CD8-positive, alpha-beta memory T cell (primary cell): Measurements from ENCODE around the gene SEPTIN1. TPM values are rescaled to one million over a fixed set of nuclear protein-coding genes. Genes with fewer than 3 reads are reported as not detected.

Experiments used
- CTCF ChIA-PET: fragments of 350-600 bp; sonication (Branson Sonifier 250); formaldehyde crosslinking; loops from one replicate; lab custom pipeline; 2021; ENCODE audit warnings: antibody characterized with exemption; lab: Charles Lee
- POLR2A ChIA-PET: fragments of 350-600 bp; sonication (Branson Sonifier 250); formaldehyde crosslinking; loops from one replicate; lab custom pipeline; 2021; ENCODE audit warnings: antibody characterized with exemption; lab: Charles Lee
- DNase-seq, 5 donors: peaks; one replicate each; pipeline versions ENCODE4 v3.0.0 to v3.0.0-alpha.2; 2020 to 2022; ENCODE audit warnings: mixed read lengths in 1 of 5
- H3K27ac ChIP-seq: one replicate; pipeline ENCODE4 v1.7.0; 2013; ENCODE audit warnings: low read depth, mild to moderate bottlenecking, low read length, moderate library complexity
- H3K27me3 ChIP-seq: 2 replicates; pipeline ENCODE4 v1.7.0; 2013; ENCODE audit warnings: low read length, mild to moderate bottlenecking; ENCODE audit not compliant: insufficient read depth, poor library complexity, severe bottlenecking
- H3K36me3 ChIP-seq: 2 replicates; pipeline ENCODE4 v1.7.0; 2013; ENCODE audit warnings: mild to moderate bottlenecking, low read length, moderate library complexity; ENCODE audit not compliant: insufficient read depth
- H3K4me1 ChIP-seq: 2 replicates; pipeline ENCODE4 v1.7.0; 2013; ENCODE audit warnings: mild to moderate bottlenecking, low read length, moderate library complexity; ENCODE audit not compliant: insufficient read depth
- H3K4me3 ChIP-seq: 2 replicates; pipeline ENCODE4 v1.7.0; 2013; ENCODE audit warnings: mild to moderate bottlenecking, low read length
- H3K9me3 ChIP-seq: 2 replicates; pipeline ENCODE4 v1.7.0; 2013; ENCODE audit warnings: mild to moderate bottlenecking, low read length
- H3K27ac Mint-ChIP-seq, 8 donors: one replicate each; pipeline ENCODE4 v1.8.0; 2020 to 2021; ENCODE audit warnings: mixed read lengths in 8 of 8, mild to moderate bottlenecking in 6 of 8, inconsistent platforms in 3 of 8, moderate library complexity in 3 of 8
- H3K27me3 Mint-ChIP-seq, 2 donors: one replicate each; pipeline ENCODE4 v1.8.0; 2020 to 2021; ENCODE audit warnings: mixed read lengths in 2 of 2, mild to moderate bottlenecking in 1 of 2, moderate library complexity in 1 of 2
- H3K36me3 Mint-ChIP-seq, 3 donors: one replicate each; pipeline ENCODE4 v1.8.0; 2020 to 2021; ENCODE audit warnings: mixed read lengths in 3 of 3, inconsistent platforms in 1 of 3, mild to moderate bottlenecking in 1 of 3
- H3K4me1 Mint-ChIP-seq, 3 donors: one replicate each; pipeline ENCODE4 v1.8.0; 2020 to 2021; ENCODE audit warnings: mixed read lengths in 3 of 3, inconsistent platforms in 1 of 3, mild to moderate bottlenecking in 1 of 3
- H3K4me3 Mint-ChIP-seq, 7 donors: one replicate each; pipeline ENCODE4 v1.8.0; 2020 to 2021; ENCODE audit warnings: mixed read lengths in 7 of 7, mild to moderate bottlenecking in 6 of 7, moderate library complexity in 4 of 7, inconsistent platforms in 2 of 7
- H3K9me3 Mint-ChIP-seq, 5 donors: one replicate each; pipeline ENCODE4 v1.8.0; 2020 to 2022; ENCODE audit warnings: mixed read lengths in 5 of 5, mild to moderate bottlenecking in 3 of 5, moderate library complexity in 2 of 5, inconsistent platforms in 1 of 5
- polyA plus RNA-seq: library from polyadenylated mRNA; unstranded; fragments of 300-500 nt; fragmentation: Illumina TruSeq; gene quantifications from one replicate; pipeline ENCODE4 v1.2.3, GENCODE V29; 2021
- total RNA-seq, 2 experiments: library from RNA; stranded (reverse); gene quantifications; one replicate each; pipeline ENCODE4 v1.2.3, GENCODE V29; 2021

The SEPTIN1 gene
- total and polyA plus RNA-seq, 3 experiments from 2014 or later, result 187 to 227 (median 193) TPM

GRCh38 chr16:30418350-30419181 is 36.2 kb upstream of the SEPTIN1 start:
- ChIA-PET POLR2A (interaction anchor here (0.5 to 2.5 kb wide), 30 partner anchors 9 to 728 kb away, joined by 3 to 35 read pairs (median 4); partner anchors contain the start of genes ALDOA, CORO1A, DCTPP1 and FBRS), CTCF (interaction anchor here (0.7 to 2.9 kb wide), 24 partner anchors 10 to 363 kb away, joined by 3 to 28 read pairs (median 3); partner anchors contain the start of genes DCTPP1, ITGAL, SEPTIN1 and TBX6)
- H3K36me3 Mint-ChIP-seq, result peaks cover 0 to 28% (median 13%) of the 10 kb centered on the region in 3 donors
- peak overlapping the region; percentile 47 to 82 (median 75) for H3K4me3 Mint-ChIP-seq
- Histone ChIP-seq H3K27me3 (no peaks in the 10 kb centered on the region), H3K9me3 (no peaks in the 10 kb centered on the region), H3K4me3 (peak overlapping the region; percentile 68), H3K27ac (peak overlapping the region; percentile 65), H3K4me1 (peaks cover 11% of the 10 kb centered on the region), H3K36me3 (no peaks in the 10 kb centered on the region)
- peaks cover 0 to 1% of the 10 kb centered on the region in 2 donors for H3K27me3 Mint-ChIP-seq
- DNase-seq, result no peak
- no peaks in the 10 kb centered on the region for H3K9me3 Mint-ChIP-seq
- H3K27ac Mint-ChIP-seq, result peak overlapping the region; percentile 73 to 88 (median 78)
- H3K4me1 Mint-ChIP-seq, result peaks cover 14 to 16% (median 14%) of the 10 kb centered on the region in 3 donors

DNA sequence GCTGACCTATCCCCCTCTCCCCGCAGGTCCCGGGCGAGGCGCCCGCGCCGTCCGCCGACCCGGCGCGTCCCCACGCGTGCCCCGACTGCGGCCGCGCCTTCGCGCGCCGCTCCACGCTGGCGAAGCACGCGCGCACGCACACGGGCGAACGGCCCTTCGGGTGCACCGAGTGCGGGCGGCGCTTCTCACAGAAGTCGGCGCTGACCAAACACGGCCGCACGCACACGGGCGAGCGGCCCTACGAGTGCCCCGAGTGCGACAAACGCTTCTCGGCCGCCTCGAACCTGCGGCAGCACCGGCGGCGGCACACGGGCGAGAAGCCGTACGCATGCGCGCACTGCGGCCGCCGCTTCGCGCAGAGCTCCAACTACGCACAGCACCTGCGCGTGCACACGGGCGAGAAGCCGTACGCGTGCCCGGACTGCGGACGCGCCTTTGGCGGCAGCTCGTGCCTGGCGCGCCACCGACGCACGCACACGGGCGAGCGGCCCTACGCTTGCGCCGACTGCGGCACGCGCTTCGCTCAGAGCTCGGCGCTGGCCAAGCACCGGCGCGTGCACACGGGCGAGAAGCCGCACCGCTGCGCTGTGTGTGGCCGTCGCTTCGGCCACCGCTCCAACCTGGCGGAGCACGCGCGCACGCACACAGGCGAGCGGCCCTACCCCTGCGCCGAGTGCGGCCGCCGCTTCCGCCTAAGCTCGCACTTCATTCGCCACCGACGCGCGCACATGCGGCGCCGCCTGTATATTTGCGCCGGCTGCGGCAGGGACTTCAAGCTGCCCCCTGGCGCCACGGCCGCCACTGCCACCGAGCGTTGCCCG is 35.4 kb upstream of the SEPTIN1 start:
- peaks cover 14 to 16% (median 14%) of the 10 kb centered on the region in 3 donors for H3K4me1 Mint-ChIP-seq
- peak overlapping the region; percentile 65 for H3K27ac ChIP-seq
- peaks cover 11% of the 10 kb centered on the region for H3K4me1 ChIP-seq
- H3K27me3 Mint-ChIP-seq, result peaks cover 0 to 1% of the 10 kb centered on the region in 2 donors
- peak overlapping the region; percentile 68 for H3K4me3 ChIP-seq
- H3K4me3 Mint-ChIP-seq, result peak overlapping the region; percentile 58 to 86 (median 71)
- peak; percentile 80 to 93 (median 89) for DNase-seq
- H3K36me3 Mint-ChIP-seq, result peaks cover 0 to 24% (median 13%) of the 10 kb centered on the region in 3 donors
- H3K27ac Mint-ChIP-seq, result peak overlapping the region in 4 of 8 donors; percentile 68 to 88 (median 75)
- H3K9me3 Mint-ChIP-seq, result no peaks in the 10 kb centered on the region
- ChIA-PET CTCF (interaction anchor here (0.7 to 1.5 kb wide), 23 partner anchors 10 to 362 kb away, joined by 3 to 28 read pairs (median 3); partner anchors contain the start of genes DCTPP1, ITGAL, SEPTIN1 and TBX6), POLR2A (interaction anchor here (0.5 to 2.5 kb wide), 34 partner anchors 8 to 727 kb away, joined by 3 to 35 read pairs (median 4); partner anchors contain the start of genes ALDOA, CORO1A, DCTPP1 and FBRS)
- H3K9me3 ChIP-seq, result no peaks in the 10 kb centered on the region
- no peaks in the 10 kb centered on the region for H3K27me3 ChIP-seq
- H3K36me3 ChIP-seq, result no peaks in the 10 kb centered on the region

DNA sequence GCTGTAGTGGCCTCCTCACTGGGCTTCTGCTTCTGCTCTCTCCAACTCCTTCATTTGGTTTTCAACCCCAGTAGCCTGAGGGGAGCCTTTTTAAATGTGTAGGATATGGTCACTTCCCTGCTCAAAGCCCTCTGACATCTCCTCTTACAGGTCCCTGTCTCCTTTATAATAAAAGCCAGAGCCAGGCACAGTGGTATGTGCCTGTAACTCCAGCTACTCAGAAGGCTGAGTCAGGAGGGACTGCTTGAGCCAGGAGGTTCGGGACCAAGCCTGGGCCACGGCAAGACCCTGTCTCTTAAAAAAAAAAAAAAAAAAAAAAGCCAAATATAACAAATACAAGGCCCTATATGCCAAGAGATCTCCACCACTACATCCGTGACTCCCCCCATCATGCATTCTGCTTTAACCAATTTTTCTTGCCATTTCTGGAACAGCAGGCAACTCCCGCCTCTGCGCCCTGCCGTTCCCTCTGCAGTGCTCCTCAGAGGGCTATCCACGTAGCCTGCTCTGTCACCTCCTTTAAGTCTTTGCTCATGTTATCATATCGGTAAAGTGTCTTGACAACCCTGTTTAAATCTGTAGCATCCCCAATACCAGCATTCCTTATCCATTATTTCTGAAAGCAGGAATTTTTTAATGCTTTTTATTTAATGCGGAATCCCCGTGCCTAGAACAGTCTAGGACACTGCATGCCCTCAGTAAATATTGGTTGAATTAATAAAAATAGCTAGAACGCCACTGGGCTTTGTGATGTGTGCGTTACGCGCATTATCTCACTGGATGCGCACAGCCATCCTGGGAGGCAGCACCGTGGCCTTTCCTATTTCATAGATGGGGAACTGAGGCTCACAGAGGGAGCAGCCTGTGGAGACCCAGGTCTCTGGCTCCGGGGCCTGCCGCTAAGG is 34.5 kb upstream of the SEPTIN1 start:
- Mint-ChIP-seq H3K4me3 (peak overlapping the region; percentile 56 to 75 (median 60)), H3K9me3 (no peaks in the 10 kb centered on the region), H3K4me1 (peaks cover 16 to 17% (median 17%) of the 10 kb centered on the region in 3 donors), H3K36me3 (peaks cover 0 to 25% (median 13%) of the 10 kb centered on the region in 3 donors), H3K27ac (peak overlapping the region in 7 of 8 donors; percentile 40 to 93 (median 78)), H3K27me3 (peaks cover 0 to 1% of the 10 kb centered on the region in 2 donors)
- peak overlapping the region; percentile 68 for H3K4me3 ChIP-seq
- no peaks in the 10 kb centered on the region for H3K9me3 ChIP-seq
- H3K4me1 ChIP-seq, result peaks cover 11% of the 10 kb centered on the region
- ChIA-PET POLR2A (interaction anchor here (0.6 to 2.5 kb wide), 20 partner anchors 10 to 357 kb away, joined by 3 to 35 read pairs (median 6); partner anchors contain the start of genes ALDOA, CORO1A, DCTPP1 and FBRS), CTCF (interaction anchor here (0.8 to 1.5 kb wide), 12 partner anchors 9 to 325 kb away, joined by 3 to 28 read pairs (median 4); partner anchors contain the start of genes DCTPP1, ITGAL, TBX6 and ZNF747)
- peak overlapping the region; percentile 65 for H3K27ac ChIP-seq
- H3K36me3 ChIP-seq, result no peaks in the 10 kb centered on the region
- no peaks in the 10 kb centered on the region for H3K27me3 ChIP-seq
- DNase-seq, result no peak

DNA sequence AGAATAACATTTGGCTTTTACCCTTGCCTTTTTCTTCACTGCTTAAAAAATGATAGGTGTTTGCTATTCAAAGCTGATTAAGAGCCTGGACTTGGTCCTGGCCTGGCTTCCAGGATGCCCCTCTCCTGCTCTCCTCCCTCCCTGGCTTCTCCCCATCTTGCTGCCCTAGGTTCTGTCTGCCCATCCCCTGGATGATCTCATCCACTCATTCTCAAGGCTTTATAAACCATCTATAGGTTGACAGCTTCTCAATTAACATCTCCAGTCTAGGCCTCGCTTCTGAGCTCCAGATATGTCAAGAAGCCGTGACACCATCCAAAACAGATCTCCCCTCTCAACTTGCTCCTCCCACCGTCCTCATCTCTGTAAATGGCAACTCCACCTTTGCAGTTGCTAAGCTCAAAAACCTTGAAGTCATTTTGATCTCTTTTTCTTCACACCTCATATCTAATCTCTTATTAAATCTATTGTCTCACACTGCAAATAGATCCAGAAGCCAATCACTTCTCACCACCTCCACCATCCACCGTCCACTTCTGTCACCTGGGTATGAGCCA is 33.8 kb upstream of the SEPTIN1 start:
- peak overlapping the region in 5 of 7 donors; percentile 0 to 80 (median 17) for H3K4me3 Mint-ChIP-seq
- POLR2A ChIA-PET, result interaction anchor here (2.4 to 2.5 kb wide), 2 partner anchors 38 to 45 kb away, joined by 10 to 17 read pairs; partner anchors contain the start of gene TBC1D10B
- no peaks in the 10 kb centered on the region for H3K36me3 ChIP-seq

GRCh38 chr16:30414159-30414558 is 31.8 kb upstream of the SEPTIN1 start:
- H3K4me1 Mint-ChIP-seq, result peaks cover 19 to 27% (median 23%) of the 10 kb centered on the region in 3 donors
- no peak overlapping the region for H3K4me3 ChIP-seq
- no peak overlapping the region for H3K4me3 Mint-ChIP-seq
- CTCF ChIA-PET, result interaction anchor here (0.8 to 1.0 kb wide), 2 partner anchors 16 to 323 kb away, joined by 3 read pairs; partner anchors contain the start of genes DCTPP1 and TBX6
- no peaks in the 10 kb centered on the region for H3K9me3 Mint-ChIP-seq
- peaks cover 11% of the 10 kb centered on the region for H3K4me1 ChIP-seq
- no peaks in the 10 kb centered on the region for H3K9me3 ChIP-seq
- DNase-seq, result no peak
- no peak overlapping the region for H3K27ac Mint-ChIP-seq
- no peak overlapping the region for H3K27ac ChIP-seq
- H3K27me3 Mint-ChIP-seq, result no peaks in the 10 kb centered on the region
- H3K27me3 ChIP-seq, result no peaks in the 10 kb centered on the region
- POLR2A ChIA-PET, result no interaction called here
- peaks cover 0 to 15% (median 4%) of the 10 kb centered on the region in 3 donors for H3K36me3 Mint-ChIP-seq
- no peaks in the 10 kb centered on the region for H3K36me3 ChIP-seq

More for the DNA sequence above, 33.8 kb upstream of the SEPTIN1 start:
- Histone ChIP-seq H3K4me3 (no peak overlapping the region), H3K4me1 (peaks cover 11% of the 10 kb centered on the region), H3K27ac (no peak overlapping the region), H3K9me3 (no peaks in the 10 kb centered on the region), H3K27me3 (no peaks in the 10 kb centered on the region)
- DNase-seq, result no peak
- no peaks in the 10 kb centered on the region for H3K9me3 Mint-ChIP-seq
- H3K36me3 Mint-ChIP-seq, result peaks cover 0 to 23% (median 10%) of the 10 kb centered on the region in 3 donors
- H3K27me3 Mint-ChIP-seq, result peaks cover 0 to 1% of the 10 kb centered on the region in 2 donors
- H3K4me1 Mint-ChIP-seq, result peaks cover 14 to 17% (median 15%) of the 10 kb centered on the region in 3 donors
- peak overlapping the region in 6 of 8 donors; percentile 5 to 39 (median 30) for H3K27ac Mint-ChIP-seq
- CTCF ChIA-PET, result interaction anchor here (1.1 kb wide), 2 partner anchors 33 to 120 kb away, joined by 4 to 5 read pairs; partner anchors contain the start of gene SEPTIN1

DNA sequence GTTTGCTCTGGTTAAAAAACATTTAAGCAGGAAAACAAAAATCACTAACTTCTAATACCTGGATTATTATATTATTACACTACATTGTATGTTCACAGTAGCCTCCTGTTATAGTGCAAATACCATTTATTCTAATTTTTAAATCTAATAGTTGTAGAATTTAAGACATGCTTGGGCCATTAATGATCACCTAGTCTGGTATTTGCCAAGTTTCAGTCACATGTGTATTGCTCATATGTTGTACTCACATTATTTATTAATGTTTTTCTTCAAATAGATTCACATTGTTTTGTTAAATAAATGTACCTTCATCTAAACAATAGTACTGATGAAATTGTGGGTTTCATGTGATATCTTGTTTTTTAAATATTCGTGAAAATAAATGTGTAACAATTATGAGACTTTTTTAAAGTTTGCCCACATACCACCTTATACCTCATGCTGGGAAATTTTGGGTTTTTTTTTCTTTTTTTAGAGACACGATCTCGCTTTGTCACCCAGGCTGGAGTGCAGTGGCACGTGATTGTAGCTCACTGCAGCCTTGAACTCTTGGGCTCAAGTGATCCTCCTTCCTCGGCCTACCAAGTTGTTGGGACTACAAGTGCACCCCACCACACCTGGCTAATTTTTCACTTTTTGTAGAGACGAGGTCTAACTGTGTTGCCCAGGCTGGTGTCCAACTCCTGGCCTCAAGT is 30.9 kb upstream of the SEPTIN1 start:
- H3K4me1 ChIP-seq, result peaks cover 9% of the 10 kb centered on the region
- DNase-seq, result no peak
- no peak overlapping the region for H3K27ac ChIP-seq
- Mint-ChIP-seq H3K4me1 (peaks cover 18 to 31% (median 25%) of the 10 kb centered on the region in 3 donors), H3K36me3 (peaks cover 0 to 15% (median 4%) of the 10 kb centered on the region in 3 donors), H3K27ac (peak overlapping the region in 2 of 8 donors; percentile 29), H3K27me3 (no peaks in the 10 kb centered on the region), H3K9me3 (no peaks in the 10 kb centered on the region), H3K4me3 (no peak overlapping the region)
- no peaks in the 10 kb centered on the region for H3K27me3 ChIP-seq
- no peaks in the 10 kb centered on the region for H3K9me3 ChIP-seq
- ChIA-PET POLR2A (no interaction called here), CTCF (interaction anchor here (1.0 to 1.5 kb wide), 3 partner anchors 16 to 321 kb away, joined by 3 to 5 read pairs (median 4); partner anchors contain the start of genes DCTPP1 and TBX6)
- no peaks in the 10 kb centered on the region for H3K36me3 ChIP-seq
- no peak overlapping the region for H3K4me3 ChIP-seq
